ENCODE data around the gene EGR4. TPM values are rescaled to one million over a fixed set of nuclear protein-coding genes. Genes with fewer than 3 reads are reported as not detected.

Gene EGR4
- total RNA-seq, 2 donors from 2014 or later: not detected

DNA sequence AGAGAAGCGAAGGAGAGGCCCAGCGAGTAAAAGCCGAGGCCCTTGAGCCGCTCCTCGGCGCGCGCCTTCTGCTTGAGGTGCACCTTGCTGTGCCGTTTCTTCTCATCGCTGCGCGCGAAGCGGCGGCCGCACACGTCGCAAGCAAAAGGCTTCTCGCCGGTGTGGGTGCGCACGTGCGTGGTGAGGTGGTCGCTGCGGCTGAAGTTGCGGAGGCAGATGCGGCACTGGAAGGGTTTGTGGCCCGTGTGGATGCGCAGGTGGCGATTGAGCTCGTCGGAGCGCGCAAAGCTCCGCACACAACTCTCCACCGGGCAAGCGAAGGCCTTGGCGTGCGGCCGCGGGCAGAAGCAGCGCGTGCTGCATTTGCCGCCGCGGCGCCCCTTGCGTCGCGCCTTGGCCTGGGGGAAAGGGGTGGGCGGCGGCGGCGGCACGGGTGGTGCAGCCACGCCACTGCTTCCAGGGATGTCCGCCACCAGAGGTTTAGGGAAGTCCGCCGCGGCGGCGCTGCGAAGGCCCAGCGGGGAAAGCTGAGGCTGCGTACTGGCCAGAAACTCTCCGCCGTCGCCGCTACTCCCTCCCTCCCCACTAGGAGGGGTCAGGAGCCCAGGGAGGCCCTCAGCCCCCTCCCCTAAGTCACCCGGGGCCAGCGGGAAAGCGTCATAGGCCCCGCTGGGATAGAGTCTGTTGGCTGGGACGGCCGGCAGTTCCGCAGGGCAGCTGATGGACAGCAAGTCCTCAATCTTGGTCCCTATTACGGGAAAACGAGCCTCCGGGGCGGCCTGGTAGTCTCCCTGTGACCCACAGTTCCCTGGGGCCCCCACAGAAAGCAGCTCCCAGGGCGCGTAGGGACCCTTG, 1.7 kb downstream of the EGR4 start:
- DNase-seq (ENCODE audit: low spot score): peak; percentile 84
- intact Hi-C loops (cut with DNase I): no loop called here

GRCh38 chr2:73291093-73291460, 2.3 kb downstream of the EGR4 start:
- peak; percentile 89 for DNase-seq (ENCODE audit: low spot score)
- intact Hi-C loops (cut with DNase I): no loop called here

GRCh38 chr2:73290049-73290839, 3.1 kb downstream of the EGR4 start:
- intact Hi-C loops (cut with DNase I): no loop called here
- DNase-seq (ENCODE audit: low spot score): no peak

GRCh38 chr2:73289304-73289703, 4.0 kb downstream of the EGR4 start:
- DNase-seq (ENCODE audit: low spot score): no peak
- intact Hi-C loops (cut with DNase I): no loop called here

DNA sequence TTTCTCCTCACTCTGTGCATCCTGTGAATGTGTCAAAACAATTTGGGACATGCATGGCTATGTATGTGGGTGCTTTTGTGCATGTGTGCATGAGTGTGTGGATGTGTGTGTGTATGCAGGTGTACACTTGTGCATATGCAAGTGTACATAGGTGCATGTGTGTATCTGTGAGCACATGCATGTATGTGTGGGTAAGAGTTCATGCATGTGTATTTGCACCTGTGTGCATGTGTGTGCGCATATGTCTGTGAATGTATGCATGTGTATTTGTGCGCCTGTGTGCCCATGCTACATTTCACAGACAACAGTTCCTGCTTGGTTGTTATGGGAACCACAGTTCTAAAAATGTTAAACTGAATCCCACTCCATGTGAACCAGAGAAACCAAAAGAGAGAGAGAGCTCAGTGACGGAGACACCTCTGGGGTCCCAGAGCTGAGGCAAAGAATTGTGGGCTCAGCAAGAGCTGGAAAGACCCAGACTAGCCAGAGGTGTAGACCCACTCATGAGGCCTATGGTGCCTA, 7.2 kb downstream of the EGR4 start:
- intact Hi-C loops (cut with DNase I): no loop called here
- DNase-seq (ENCODE audit: low spot score): no peak

GRCh38 chr2:73285159-73285739, 8.1 kb downstream of the EGR4 start:
- no peak for DNase-seq (ENCODE audit: low spot score)
- intact Hi-C loops (cut with DNase I): no loop called here

GRCh38 chr2:73284296-73285158, 8.8 kb downstream of the EGR4 start, which contains the start of gene FBXO41:
Gene FBXO41, minus strand, starts transcription at chr2:73284478. Its CDS starts 14,848 bp downstream, at chr2:73269630.
- intact Hi-C loops (cut with DNase I): no loop called here
- DNase-seq (ENCODE audit: low spot score): no peak

- intact Hi-C loops (cut with DNase I): no loop called here
- DNase-seq (ENCODE audit: low spot score): no peak
Measured at GRCh38 chr2:73283545-73284295, 9.6 kb downstream of the EGR4 start.

GRCh38 chr2:73282924-73283544, 10.3 kb downstream of the EGR4 start:
- no peak for DNase-seq (ENCODE audit: low spot score)
- intact Hi-C loops (cut with DNase I): no loop called here

GRCh38 chr2:73281244-73281643, 12.1 kb downstream of the EGR4 start:
- intact Hi-C loops (cut with DNase I): no loop called here
- DNase-seq (ENCODE audit: low spot score): no peak

DNA sequence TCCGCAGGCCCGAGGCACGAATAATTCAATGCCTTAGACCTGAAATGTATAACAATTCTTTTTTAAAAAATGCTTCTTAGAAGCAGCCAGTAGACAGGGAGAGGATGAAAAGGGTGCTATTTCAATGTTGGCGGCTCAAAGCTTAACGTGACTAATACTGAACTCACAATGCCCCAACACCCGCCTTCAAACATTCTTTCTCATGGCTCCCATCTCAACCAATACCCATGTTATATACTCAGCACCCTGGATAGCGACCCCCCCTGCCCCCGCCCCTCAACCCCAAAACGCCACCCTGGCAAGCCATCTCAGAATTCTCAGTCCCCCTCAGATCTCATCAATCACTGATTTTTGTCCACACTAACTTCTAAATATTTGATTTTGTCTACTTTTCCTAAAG, 13.5 kb downstream of the EGR4 start:
- intact Hi-C loops (cut with DNase I): no loop called here
- no peak for DNase-seq (ENCODE audit: low spot score)

- intact Hi-C loops (cut with DNase I): loop anchor here in 1 of 2 donors (5.0 kb wide), 1 partner anchor 1640 kb away; no protein-coding TSS in a partner anchor
- DNase-seq (ENCODE audit: low spot score): no peak
Measured at GRCh38 chr2:73272270-73272669, 21.1 kb downstream of the EGR4 start.

GRCh38 chr2:73269686-73270465, 23.5 kb downstream of the EGR4 start:
- no peak for DNase-seq (ENCODE audit: low spot score)
- intact Hi-C loops (cut with DNase I): loop anchor here in 1 of 2 donors (1.0 to 5.0 kb wide), 2 partner anchors 31 to 1638 kb away; no protein-coding TSS in a partner anchor

DNA sequence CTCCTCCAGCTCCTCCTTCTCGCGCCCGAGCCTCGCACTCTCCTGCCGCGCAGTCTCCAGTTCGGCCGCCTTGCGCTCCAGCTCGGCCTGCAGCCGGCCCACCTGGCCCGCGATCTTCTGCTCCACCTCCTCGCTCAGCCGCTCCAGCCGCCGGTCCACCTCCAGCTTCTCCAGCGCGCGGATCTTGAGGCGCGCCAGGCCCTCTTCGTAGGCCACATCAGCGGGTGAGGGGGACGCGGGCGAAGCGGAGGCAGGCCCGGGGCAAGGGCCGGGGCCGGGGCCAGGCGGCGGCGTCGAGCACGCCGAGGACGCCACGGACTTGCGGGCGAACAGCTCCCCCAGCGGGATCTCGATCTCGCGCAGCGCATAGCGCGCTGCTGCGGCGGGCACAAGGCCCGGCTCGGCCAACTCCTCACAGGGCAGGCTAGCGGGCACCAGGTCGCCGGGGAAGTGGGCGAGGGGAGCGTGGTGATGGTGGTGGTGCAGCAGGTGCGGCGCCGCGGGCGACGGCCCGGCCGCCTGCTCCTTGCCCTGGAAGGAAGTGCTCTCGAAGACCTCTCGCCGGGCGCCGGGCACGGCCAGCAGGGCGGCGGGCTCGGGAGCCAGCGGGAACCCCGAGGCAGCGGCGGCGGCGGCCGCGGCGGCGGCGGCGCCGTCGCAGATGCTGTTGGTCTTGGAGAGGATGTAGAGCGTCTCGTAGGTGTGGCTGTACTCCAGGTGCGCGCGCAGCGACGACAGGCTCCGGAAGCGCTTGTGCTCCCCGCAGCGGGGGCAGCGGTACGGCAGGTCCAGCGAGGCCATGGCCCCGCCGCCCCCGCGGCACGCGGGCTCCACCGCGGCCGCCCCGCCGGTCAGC, 24.3 kb downstream of the EGR4 start:
- intact Hi-C loops (cut with DNase I): no loop called here
- DNase-seq (ENCODE audit: low spot score): peak; percentile 80

GRCh38 chr2:73268366-73268829, 24.9 kb downstream of the EGR4 start:
- no peak for DNase-seq (ENCODE audit: low spot score)
- intact Hi-C loops (cut with DNase I): no loop called here

GRCh38 chr2:73267008-73267407, 26.3 kb downstream of the EGR4 start:
- DNase-seq (ENCODE audit: low spot score): no peak
- intact Hi-C loops (cut with DNase I): no loop called here

Measured in posterior vena cava (tissue), 2 donors.